GM12878 (cell line): Measurements from ENCODE around the gene SRL. TPM values are rescaled to one million over a fixed set of nuclear protein-coding genes. Genes with fewer than 3 reads are reported as not detected.

Source experiments
- ATAC-seq: fragments of 200-7000 bp; cut with Tn5 transposase; 3 replicates; pipeline ENCODE4 v1.9.1; 2020; ENCODE audit warnings: mild to moderate bottlenecking, moderate library complexity
- BruUV-seq: library from RNA; stranded (reverse); fragments of 400-500 nt; replicated peaks from 2 replicates; lab custom pipeline; 2021; lab: Mats Ljungman, UMichigan
- CTCF ChIA-PET: fragments of 300-600 bp; sonication (Branson Sonifier 250); formaldehyde crosslinking; extraction: SDS; loops from one replicate; lab custom pipeline; 2021; ENCODE audit warnings: inconsistent platforms; lab: Yijun Ruan, JAX
- POLR2A ChIA-PET: fragments of 350-600 bp; formaldehyde crosslinking; extraction: SDS; loops from one replicate; lab custom pipeline; 2021; ENCODE audit warnings: inconsistent platforms; lab: Charles Lee
- RAD21 ChIA-PET: fragments of 300-600 bp; sonication (Branson Sonifier 250); formaldehyde crosslinking; loops from one replicate; lab custom pipeline; 2023; ENCODE audit warnings: antibody characterized with exemption; ENCODE audit not compliant: unreplicated experiment; lab: Charles Lee
- SMC1A ChIA-PET: fragments of 300-600 bp; sonication (Branson Sonifier 250); formaldehyde crosslinking; loops from one replicate; lab custom pipeline; 2023; ENCODE audit not compliant: unreplicated experiment, uncharacterized antibody; lab: Charles Lee
- DNase-seq: peaks from one replicate; pipeline ENCODE4 v3.0.0-alpha.2; 2011; ENCODE audit warnings: low read depth, low spot score
- FAIRE-seq: peaks from 3 replicates; lab custom pipeline; 2011; peaks lifted over from hg19 to GRCh38; lab: Jason Lieb, UNC
- H2AFZ ChIP-seq: 2 replicates; pipeline ENCODE4 v1.6.0; 2011; ENCODE audit warnings: low read depth, low read length, control low read depth; ENCODE audit not compliant: control insufficient read depth
- H3K27ac ChIP-seq: 2 replicates; pipeline ENCODE4 v1.5.1; 2011; ENCODE audit warnings: control low read depth; ENCODE audit not compliant: control insufficient read depth, insufficient read depth
- H3K27me3 ChIP-seq, 2 experiments: replicated peaks in 1 of 2; 2 replicates each; pipeline versions ENCODE4 v1.6.0 to v1.6.1; 2011; ENCODE audit warnings: low read length in 1 of 2; ENCODE audit not compliant: control insufficient read depth in 2 of 2, insufficient read depth in 2 of 2
- H3K36me3 ChIP-seq, 2 experiments: 2 replicates each; pipeline ENCODE4 v1.5.1; 2011; ENCODE audit warnings: low read length in 1 of 2; ENCODE audit not compliant: control insufficient read depth in 2 of 2, insufficient read depth in 2 of 2
- H3K4me1 ChIP-seq: 2 replicates; pipeline ENCODE4 v1.6.1; 2011; ENCODE audit warnings: mild to moderate bottlenecking, low read length, moderate library complexity, mixed read lengths; ENCODE audit not compliant: control insufficient read depth, insufficient read depth
- H3K4me2 ChIP-seq: 2 replicates; pipeline ENCODE4 v1.6.0; 2011; ENCODE audit warnings: control low read depth; ENCODE audit not compliant: control insufficient read depth, insufficient read depth
- H3K4me3 ChIP-seq: fragments of 200-600 bp; sonication (generic); 2 replicates; pipeline ENCODE4 v1.5.1; 2016
- H3K79me2 ChIP-seq: 2 replicates; pipeline ENCODE4 v1.6.0; 2011; ENCODE audit warnings: low read length; ENCODE audit not compliant: control insufficient read depth, insufficient read depth
- H3K9ac ChIP-seq: 2 replicates; pipeline ENCODE4 v1.8.0; 2011; ENCODE audit warnings: low read length, control low read depth, mixed read lengths; ENCODE audit not compliant: control insufficient read depth, insufficient read depth
- H3K9me3 ChIP-seq: replicated peaks from 3 replicates; pipeline ENCODE4 v1.5.1; 2011; ENCODE audit warnings: mild to moderate bottlenecking, low read length; ENCODE audit not compliant: control insufficient read depth, insufficient read depth
- H4K20me1 ChIP-seq: 2 replicates; pipeline ENCODE4 v1.6.0; 2011; ENCODE audit not compliant: control insufficient read depth, insufficient read depth
- ASH2L ChIP-seq: fragments of 300-600, 200-600 bp; sonication (generic); IDR thresholded peaks from 2 replicates; pipeline ENCODE4 v1.6.1; 2017; ENCODE audit warnings: low read depth, mild to moderate bottlenecking, borderline replicate concordance
- EED ChIP-seq: sonication (generic); IDR thresholded peaks from 2 replicates; pipeline ENCODE4 v1.6.1; 2016; ENCODE audit warnings: antibody characterized with exemption, low read depth
- HDAC2 ChIP-seq: fragments of 200-600 bp; sonication (generic); IDR thresholded peaks from 2 replicates; pipeline ENCODE4 v1.6.1; 2017
- POU2F2 ChIP-seq: IDR thresholded peaks from 3 replicates; pipeline ENCODE4 v1.6.1; 2011; ENCODE audit warnings: low read depth, mild to moderate bottlenecking, low read length, borderline replicate concordance
- SMAD1 ChIP-seq: fragments of 450-650 bp; IDR thresholded peaks from 2 replicates; pipeline ENCODE4 v1.6.1; 2018; ENCODE audit warnings: mild to moderate bottlenecking, low read depth; ENCODE audit not compliant: partially characterized antibody
- TARDBP ChIP-seq: IDR thresholded peaks from 2 replicates; pipeline ENCODE4 v1.6.1; 2016; ENCODE audit warnings: borderline replicate concordance
- WRNIP1 ChIP-seq: IDR thresholded peaks from 2 replicates; pipeline ENCODE4 v1.6.1; 2011; ENCODE audit warnings: low read depth, low read length, improper control_type of control experiment, borderline replicate concordance
- WGBS: methylation state at CpG from one replicate; pipeline ENCODE4 v1.1.6; 2016; ENCODE audit warnings: low lambda C conversion rate; ENCODE audit not compliant: insufficient replicate concordance, insufficient coverage; ENCODE audit errors: missing lambda C conversion rate; 5-methylcytosine and 5-hydroxymethylcytosine counted together
- in situ Hi-C: fragments of 300-500 bp; cut with MboI; formaldehyde crosslinking; loops from 9 replicates; pipeline ENCODE4 v1.14.3; 2018; ENCODE audit warnings: mixed read lengths
- intact Hi-C: fragments of 100-400 bp; cut with micrococcal nuclease; formaldehyde crosslinking; loops from one replicate; pipeline ENCODE4 v1.14.2; 2022; ENCODE audit not compliant: unreplicated experiment
- polyA plus RNA-seq, 11 experiments: library from polyadenylated mRNA; depleted of rRNA in 4 of 11; unstranded in 6 of 11; stranded (reverse) in 5 of 11; fragments of >200 nt; fragmentation: Nextera tagmentation in 4 of 11; fragmentation: Illumina TruSeq in 1 of 11; extraction: Ambion mirVana in 4 of 11; extraction: Trizol in 1 of 11; gene quantifications; 1 replicate in 1 of 11; 2 replicates in 10 of 11; pipeline versions ENCODE4 v1.2.1 to v1.2.3, GENCODE V29; 2011 to 2016; ENCODE audit warnings: inconsistent platforms in 2 of 11, missing spikeins in 2 of 11, low read depth in 1 of 11
- total RNA-seq, 4 experiments: library from RNA; depleted of rRNA in 3 of 4; stranded (reverse); fragments of >200 nt in 3 of 4; fragmentation: Illumina TruSeq in 1 of 4; extraction: Trizol in 1 of 4; gene quantifications; 2 replicates each; pipeline versions ENCODE4 v1.2.1 to v1.2.3, GENCODE V29; 2013 to 2021
- TF ChIP-seq, protein P1 (sequence below): fragments of 450-650 bp; formaldehyde crosslinking; IDR thresholded peaks from 2 replicates; pipeline ENCODE4 v1.4.0; 2020; ENCODE audit warnings: mild to moderate bottlenecking, moderate library complexity
- TF ChIP-seq, protein P2 (sequence below): fragments of 450-650 bp; IDR thresholded peaks from 2 replicates; pipeline ENCODE4 v1.6.1; 2016; ENCODE audit warnings: mild to moderate bottlenecking

The SRL gene
- total and polyA plus RNA-seq, 10 of the 15 experiments (the other 5 are each of a cell fraction or from before 2014, with no cell fraction given), result not detected

- Histone ChIP-seq H2AFZ (no peak overlapping the region), H4K20me1 (peaks cover 3% of the 10 kb centered on the region; the same call in 1 of the 2 replicates), H3K4me2 (no peak overlapping the region), H3K4me3 (no peak overlapping the region), H3K79me2 (no peaks in the 10 kb centered on the region), H3K4me1 (no peaks in the 10 kb centered on the region), H3K36me3 (no peaks in the 10 kb centered on the region), H3K9me3 (no peaks in the 10 kb centered on the region), H3K9ac (no peak overlapping the region), H3K27me3 (no peaks in the 10 kb centered on the region), H3K27ac (no peak overlapping the region)
- DNase-seq (no peak), ATAC-seq (no peak), FAIRE-seq (no peak)
- ChIA-PET RAD21 (interaction anchor here (1.2 kb wide), 1 partner anchor 50 kb away, joined by 3 read pairs; no protein-coding TSS in a partner anchor), POLR2A (no interaction called here), CTCF (interaction anchor here (1.2 kb wide), 1 partner anchor 50 kb away, joined by 5 read pairs; no protein-coding TSS in a partner anchor), SMC1A (no interaction called here)
- TF ChIP-seq, protein P1, sequence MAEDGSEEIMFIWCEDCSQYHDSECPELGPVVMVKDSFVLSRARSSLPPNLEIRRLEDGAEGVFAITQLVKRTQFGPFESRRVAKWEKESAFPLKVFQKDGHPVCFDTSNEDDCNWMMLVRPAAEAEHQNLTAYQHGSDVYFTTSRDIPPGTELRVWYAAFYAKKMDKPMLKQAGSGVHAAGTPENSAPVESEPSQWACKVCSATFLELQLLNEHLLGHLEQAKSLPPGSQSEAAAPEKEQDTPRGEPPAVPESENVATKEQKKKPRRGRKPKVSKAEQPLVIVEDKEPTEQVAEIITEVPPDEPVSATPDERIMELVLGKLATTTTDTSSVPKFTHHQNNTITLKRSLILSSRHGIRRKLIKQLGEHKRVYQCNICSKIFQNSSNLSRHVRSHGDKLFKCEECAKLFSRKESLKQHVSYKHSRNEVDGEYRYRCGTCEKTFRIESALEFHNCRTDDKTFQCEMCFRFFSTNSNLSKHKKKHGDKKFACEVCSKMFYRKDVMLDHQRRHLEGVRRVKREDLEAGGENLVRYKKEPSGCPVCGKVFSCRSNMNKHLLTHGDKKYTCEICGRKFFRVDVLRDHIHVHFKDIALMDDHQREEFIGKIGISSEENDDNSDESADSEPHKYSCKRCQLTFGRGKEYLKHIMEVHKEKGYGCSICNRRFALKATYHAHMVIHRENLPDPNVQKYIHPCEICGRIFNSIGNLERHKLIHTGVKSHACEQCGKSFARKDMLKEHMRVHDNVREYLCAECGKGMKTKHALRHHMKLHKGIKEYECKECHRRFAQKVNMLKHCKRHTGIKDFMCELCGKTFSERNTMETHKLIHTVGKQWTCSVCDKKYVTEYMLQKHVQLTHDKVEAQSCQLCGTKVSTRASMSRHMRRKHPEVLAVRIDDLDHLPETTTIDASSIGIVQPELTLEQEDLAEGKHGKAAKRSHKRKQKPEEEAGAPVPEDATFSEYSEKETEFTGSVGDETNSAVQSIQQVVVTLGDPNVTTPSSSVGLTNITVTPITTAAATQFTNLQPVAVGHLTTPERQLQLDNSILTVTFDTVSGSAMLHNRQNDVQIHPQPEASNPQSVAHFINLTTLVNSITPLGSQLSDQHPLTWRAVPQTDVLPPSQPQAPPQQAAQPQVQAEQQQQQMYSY (CRISPR knock-in tag), result no peak
- TF ChIP-seq EED (no peak), WRNIP1 (no peak), TARDBP (no peak), POU2F2 (no peak), SMAD1 (no peak), ASH2L (no peak), HDAC2 (no peak)
- TF ChIP-seq, protein P2, sequence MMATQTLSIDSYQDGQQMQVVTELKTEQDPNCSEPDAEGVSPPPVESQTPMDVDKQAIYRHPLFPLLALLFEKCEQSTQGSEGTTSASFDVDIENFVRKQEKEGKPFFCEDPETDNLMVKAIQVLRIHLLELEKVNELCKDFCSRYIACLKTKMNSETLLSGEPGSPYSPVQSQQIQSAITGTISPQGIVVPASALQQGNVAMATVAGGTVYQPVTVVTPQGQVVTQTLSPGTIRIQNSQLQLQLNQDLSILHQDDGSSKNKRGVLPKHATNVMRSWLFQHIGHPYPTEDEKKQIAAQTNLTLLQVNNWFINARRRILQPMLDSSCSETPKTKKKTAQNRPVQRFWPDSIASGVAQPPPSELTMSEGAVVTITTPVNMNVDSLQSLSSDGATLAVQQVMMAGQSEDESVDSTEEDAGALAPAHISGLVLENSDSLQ, result no peak
- 67% methylated on average over 11 of the region's 11 CpGs for WGBS
- BruUV-seq, result no TSS peak
- intact Hi-C loops (loop anchor here (10.0 kb wide), 1 partner anchor 131 kb away; no protein-coding TSS in a partner anchor), in situ Hi-C loops (no loop called here)
These were observed 38.1 kb downstream of the SRL start for GRCh38 chr16:4203748-4204147.
